Posterior cingulate gyrus (tissue), 11 donors: ENCODE results near the gene WDR7.

Source experiments
- DNase-seq, 10 donors: peaks; one replicate each; pipeline versions ENCODE4 v3.0.0 to v3.0.0-alpha.2; 2020 to 2021; ENCODE audit warnings: mixed read lengths in 3 of 10
- intact Hi-C: fragments of 100-400 bp; cut with DNase I; formaldehyde crosslinking; loops from one replicate; pipeline ENCODE4 v1.15.1; 2023

Gene WDR7

GRCh38 chr18:56650944-56651770 lies at the start of gene WDR7:
TSS of gene WDR7 (plus strand) at chr18:56651359. CDS start at chr18:56672516, 21,157 bp downstream.
- intact Hi-C loops = loop anchor here (1.0 kb wide), 1 partner anchor 13 kb away; the partner anchor contains the start of gene TXNL1
- peak; percentile 91 to 100 (median 98) for DNase-seq

GRCh38 chr18:56606618-56607017 lies 44.5 kb upstream of the WDR7 start:
- DNase-seq = no peak
- intact Hi-C loops = no loop called here

- intact Hi-C loops = no loop called here
- no peak for DNase-seq
Observed at GRCh38 chr18:56615738-56616520, 35.2 kb upstream of the WDR7 start.

DNA sequence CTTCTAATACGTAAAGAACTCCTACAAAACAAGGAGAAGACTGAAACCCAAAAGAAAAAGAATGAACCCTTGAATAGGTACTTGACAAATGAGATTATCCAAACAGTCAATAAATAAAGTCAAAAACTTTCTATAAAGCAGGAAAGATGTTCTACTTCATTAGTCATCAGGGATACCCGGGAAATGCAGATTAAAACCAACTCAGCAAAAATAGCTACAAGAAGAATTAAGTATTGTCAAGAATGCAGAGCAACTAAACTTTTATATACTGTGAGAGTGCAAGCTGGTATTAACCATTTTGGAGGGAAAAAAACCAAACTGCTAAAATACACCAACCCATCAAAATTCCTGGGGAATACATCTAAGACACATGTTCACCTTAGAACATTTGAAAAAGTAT lies 23.2 kb upstream of the WDR7 start:
- intact Hi-C loops = no loop called here
- DNase-seq = no peak

DNA sequence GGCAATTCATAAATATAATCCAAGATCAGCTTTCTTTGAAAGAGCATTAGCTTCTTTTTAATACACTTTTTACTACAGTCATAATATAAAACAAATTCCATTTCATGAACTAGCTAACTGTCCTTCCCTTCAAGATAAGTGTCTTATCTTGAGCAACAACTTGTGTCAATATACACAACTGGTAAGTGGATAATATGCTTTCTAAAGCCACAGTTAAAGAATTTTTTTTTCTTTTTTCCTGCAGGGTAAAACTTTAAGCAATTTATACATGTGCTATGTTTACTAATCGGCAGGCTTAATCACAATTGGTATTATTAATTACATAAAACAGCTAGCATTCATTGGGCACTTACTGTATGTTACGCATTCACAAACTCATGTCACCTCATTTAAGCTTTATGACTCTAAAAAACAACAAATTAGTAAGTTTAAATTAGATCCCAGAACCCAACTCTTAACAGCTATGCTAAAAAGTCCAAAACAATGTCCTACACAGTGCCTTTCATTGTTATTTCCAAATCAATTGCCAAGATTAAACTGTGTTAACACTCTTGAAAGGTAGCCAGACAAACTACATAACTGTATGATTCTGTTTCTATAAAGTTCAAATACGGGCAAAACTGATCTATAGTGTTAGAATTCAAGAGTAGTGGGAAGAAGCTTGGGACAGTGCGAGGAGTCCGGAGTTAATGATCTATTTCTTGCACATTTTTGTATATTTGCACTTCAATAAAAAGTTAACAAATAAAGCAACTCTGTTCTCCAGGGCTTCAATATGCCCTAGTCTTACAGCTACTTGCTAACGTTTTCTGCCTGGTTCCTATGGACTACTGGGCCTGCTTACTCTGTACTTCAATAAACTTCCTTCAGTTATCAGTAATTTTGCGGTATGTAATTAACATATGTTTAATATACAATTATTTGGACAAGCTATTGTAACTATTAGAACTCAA lies 18.8 kb upstream of the WDR7 start:
- intact Hi-C loops = no loop called here
- DNase-seq = no peak

DNA sequence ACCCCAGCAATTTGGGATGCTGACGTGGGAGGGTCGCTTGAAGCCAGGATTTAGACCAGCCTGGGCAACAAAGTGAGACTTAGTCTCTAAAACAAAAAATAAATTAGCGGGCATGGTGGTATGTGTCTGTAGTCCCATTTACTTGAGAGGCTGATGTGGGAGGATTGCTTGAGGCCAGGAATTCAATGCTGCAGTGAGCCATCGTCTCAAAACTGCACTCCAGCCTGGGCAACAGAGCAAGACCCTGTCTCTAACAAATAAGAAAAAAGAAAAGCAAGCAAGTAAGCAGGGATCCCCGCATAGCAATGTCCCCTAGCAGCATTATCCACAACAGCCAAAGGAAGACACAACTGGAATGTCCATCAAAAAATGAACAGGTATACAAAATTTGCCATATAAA lies 16.2 kb upstream of the WDR7 start:
- intact Hi-C loops = no loop called here
- DNase-seq = no peak

DNA sequence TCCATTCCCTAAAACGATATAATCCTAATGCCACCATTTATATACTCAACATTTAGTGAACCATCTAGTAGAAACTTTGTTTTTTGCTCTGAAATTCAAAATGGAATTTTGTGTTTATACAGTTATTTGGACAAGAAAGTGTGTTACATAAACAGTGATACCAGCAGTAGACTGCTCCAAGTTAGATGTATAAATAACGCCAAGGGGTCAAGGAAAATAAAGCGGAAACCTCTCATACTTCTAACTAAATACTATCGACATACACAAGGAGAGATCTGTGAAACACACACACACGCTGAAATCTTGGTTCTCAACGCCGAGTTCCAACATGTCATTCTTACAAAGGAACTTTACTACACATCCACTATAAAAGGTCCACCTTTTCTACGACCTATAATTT lies 14.0 kb upstream of the WDR7 start:
- intact Hi-C loops = no loop called here
- no peak for DNase-seq

- peak in 2 of 10 donors; percentile 23 to 87 for DNase-seq
- intact Hi-C loops = loop anchor here (1.0 kb wide), 1 partner anchor 14 kb away; the partner anchor contains the start of gene WDR7
Observed at GRCh38 chr18:56637711-56638231, 13.4 kb upstream of the WDR7 start.

DNA sequence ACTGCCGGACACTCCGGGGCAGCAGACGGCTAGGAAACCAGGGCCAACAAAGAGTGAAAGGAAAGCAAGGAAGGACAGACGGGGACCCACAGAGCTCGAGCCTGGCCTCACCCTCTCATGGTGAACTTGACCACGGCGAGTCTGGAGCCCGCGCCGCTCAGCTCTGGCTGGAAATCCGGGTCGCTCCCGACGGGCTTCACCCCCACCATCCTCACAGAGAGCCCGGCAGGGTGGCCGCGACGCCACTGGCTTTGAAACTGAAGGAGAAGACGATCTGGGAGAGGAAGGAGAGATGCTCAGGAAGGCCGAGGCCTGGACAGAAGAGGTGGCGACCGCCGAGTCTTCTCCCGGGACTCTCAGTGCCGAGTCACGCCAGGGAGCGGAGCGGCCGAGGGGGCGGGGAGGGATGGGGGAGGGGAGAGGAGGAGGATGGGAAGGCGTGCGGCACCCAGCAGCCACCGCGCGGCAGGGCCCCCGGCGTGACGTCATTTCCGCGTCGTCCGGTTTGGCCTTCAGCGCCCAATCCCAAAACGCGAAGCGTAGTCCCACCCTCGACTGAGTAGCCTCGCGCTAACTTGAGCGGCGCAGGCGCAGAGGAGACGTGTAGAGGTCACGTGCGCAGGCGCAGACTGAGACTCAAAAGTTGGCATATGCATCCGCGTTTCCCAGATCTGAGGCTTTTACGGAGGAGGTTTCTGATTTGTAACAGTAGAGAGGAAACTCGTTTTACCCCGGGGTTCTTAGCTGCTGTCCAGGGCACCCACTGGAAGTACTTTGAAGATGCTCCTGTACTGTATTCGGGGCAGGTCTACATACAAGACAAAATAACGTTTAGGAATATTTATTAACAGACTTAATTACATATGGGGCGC lies 12.7 kb upstream of the WDR7 start, which contains the start of gene TXNL1:
Gene TXNL1 (minus strand): TSS at position 361 of the 872 bp plus-strand sequence. CDS start 152 bp downstream, at position 209.
- intact Hi-C loops = loop anchor here (1.0 kb wide), 1 partner anchor 13 kb away; the partner anchor contains the start of gene WDR7

GRCh38 chr18:56639104-56639381 lies 12.1 kb upstream of the WDR7 start:
- no peak for DNase-seq
- intact Hi-C loops = no loop called here

More for the DNA sequence above, 12.7 kb upstream of the WDR7 start, which contains the start of gene TXNL1:
- DNase-seq = peak; percentile 97 to 99 (median 98)

DNA sequence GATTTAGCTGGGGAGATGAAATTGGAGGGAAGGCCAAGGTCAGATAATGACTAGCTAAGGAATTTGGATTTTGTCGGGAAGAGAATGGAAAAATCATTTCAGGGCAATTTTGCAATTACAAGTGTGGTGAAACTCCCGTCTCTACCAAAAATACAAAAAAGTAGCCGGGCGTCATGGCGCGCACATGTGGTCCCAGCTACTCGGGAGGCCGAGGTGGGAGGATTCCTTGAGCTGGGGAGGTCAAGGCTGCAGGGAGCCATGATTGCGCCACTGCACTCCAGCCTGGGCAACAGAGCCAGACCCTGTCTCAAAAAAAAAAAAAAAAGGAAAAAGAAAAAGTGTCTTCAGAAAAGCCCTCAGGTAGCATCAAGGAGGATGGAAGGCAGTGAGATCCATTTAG lies 11.6 kb upstream of the WDR7 start:
- DNase-seq = no peak
- intact Hi-C loops = no loop called here

DNA sequence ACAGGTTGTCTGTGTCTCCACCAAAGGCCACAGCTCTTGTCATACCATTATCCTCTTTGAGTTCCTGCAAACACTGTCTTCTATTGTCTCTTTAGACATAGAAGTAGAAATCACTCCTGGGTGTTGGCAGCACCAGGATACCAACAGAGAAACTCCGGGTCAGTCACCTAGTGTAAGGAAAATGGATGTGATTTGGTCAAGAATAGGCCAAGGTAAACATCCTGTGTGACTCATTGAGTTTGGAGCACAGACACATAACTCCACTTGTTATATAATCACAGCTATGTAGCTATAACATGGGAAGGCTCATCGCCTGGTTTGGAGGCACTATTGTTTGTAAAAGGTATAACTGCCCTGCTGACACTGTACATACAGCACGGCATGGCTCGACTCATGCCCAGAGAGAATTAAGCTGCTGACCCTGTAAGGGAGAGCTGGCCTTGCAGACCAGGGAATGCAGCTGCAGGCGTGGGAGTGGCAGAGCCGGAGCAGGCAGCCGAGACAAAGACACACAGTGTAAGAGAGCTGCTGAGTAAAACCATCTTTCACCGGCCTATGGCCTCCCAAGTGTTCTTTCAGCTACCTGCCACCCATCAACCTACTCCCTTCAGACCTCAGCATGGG lies 9.3 kb upstream of the WDR7 start:
- intact Hi-C loops = no loop called here
- DNase-seq = no peak

DNA sequence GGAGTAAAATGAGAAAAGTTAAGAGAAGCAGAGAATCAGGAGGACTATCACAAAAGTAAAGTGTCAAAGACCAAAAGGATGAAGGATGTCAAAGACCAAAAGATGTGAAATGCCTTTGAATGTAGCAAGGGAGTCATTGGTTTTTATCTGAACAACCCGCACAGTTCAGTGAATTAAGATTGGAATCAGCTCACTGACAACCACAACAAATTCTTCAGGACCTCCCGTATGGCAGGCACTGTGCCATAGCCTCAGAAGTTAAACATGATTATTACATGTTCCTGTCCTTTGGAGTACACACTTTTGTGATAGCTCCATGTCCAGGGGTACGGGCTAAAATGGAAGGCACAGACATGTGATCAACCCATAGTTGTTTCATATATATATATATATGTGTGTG lies 7.8 kb upstream of the WDR7 start:
- intact Hi-C loops = no loop called here
- no peak for DNase-seq

DNA sequence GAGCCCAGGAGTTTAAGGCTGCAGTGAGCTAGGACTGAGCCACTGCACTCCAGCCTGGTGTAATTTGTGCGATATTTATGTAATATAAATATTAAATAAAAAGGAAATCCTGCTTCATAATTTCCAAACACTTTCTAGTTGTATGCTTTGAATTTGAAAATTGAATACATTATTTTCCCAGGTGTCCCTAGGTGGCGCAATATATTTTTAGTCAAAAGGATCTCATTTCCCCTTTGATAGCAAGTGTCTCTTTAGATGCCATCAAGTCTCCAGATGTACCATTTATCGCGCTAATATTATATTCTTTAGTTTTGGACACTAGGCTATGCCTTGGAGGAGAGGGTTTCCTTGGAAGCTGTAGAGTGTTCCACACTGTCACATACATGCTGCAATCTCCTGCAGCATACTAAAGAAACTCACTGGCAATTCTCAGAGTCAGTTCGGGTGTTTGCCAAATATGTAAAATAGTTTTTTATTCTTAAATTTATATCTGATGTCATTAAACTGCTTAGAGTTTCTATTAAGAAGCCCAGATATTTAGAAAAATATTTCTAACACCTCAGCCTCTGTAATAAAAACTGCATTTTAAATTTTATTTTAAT lies 5.6 kb upstream of the WDR7 start:
- no peak for DNase-seq
- intact Hi-C loops = no loop called here

DNA sequence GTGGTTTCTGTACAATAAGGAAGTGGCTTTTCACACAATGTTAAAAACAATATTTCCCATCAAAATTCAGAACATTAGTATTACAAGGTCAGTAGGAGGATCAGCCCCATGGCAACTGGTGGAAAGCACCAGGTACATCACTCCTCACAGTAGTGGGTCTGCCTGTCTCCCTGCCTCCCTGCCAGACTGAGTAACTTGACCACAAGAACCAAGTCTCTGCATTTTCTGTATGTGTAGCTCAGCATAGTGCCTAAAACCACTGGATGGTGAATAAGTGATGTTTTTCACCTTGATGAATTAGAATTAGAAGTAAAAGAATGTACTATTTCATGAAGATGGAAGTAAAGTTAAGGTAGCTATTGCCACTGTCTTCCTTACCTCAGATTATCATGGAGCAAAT lies 4.1 kb upstream of the WDR7 start:
- DNase-seq = no peak
- intact Hi-C loops = no loop called here

GRCh38 chr18:56647951-56648893 lies 2.9 kb upstream of the WDR7 start:
- intact Hi-C loops = no loop called here
- no peak for DNase-seq

- intact Hi-C loops = no loop called here
- peak in 1 of 10 donors; percentile 44 for DNase-seq
Observed at GRCh38 chr18:56649996-56650395, 1.2 kb upstream of the WDR7 start.
